Neuron (in vitro differentiated cells): ENCODE results near the gene AKAP12.

Experiments used
- H2AFZ ChIP-seq: one replicate; pipeline ENCODE4 v1.6.1; 2013; ENCODE audit warnings: low read depth, mild to moderate bottlenecking, inconsistent platforms, low read length, moderate library complexity
- H3K27me3 ChIP-seq: one replicate; pipeline ENCODE4 v1.6.1; 2013; ENCODE audit warnings: low read length; ENCODE audit not compliant: insufficient read depth
- H3K36me3 ChIP-seq: one replicate; pipeline ENCODE4 v1.6.1; 2013; ENCODE audit warnings: low read length; ENCODE audit not compliant: insufficient read depth
- H3K4me1 ChIP-seq: one replicate; pipeline ENCODE4 v1.6.1; 2013; ENCODE audit warnings: low read length; ENCODE audit not compliant: insufficient read depth
- H3K4me3 ChIP-seq: 2 replicates; pipeline ENCODE4 v1.5.1; 2013; ENCODE audit warnings: mild to moderate bottlenecking, low read length, moderate library complexity
- H3K9me3 ChIP-seq: one replicate; pipeline ENCODE4 v1.6.1; 2013; ENCODE audit warnings: low read length

The AKAP12 gene

DNA sequence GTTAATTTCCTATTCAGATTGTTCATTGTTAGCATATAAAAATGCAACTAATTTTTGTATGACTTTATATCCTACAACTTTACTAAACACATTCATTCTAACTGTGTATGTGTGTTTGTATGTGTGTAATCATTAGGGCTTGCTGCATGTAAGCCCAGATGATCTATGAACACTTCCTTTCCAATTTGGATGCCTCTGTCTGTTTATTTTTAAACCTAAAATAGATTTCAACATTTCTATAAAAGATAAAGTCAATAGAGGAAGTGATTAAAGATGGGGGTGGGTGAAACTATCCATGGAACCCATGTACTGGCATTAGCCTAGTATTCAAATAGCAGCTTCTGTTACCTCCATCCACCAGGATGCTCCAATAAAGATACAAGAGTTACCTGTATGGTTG is 15.7 kb upstream of the AKAP12 start:
- Histone ChIP-seq H3K36me3 (no peaks in the 10 kb centered on the region), H3K4me1 (peaks cover 1% of the 10 kb centered on the region), H3K9me3 (no peaks in the 10 kb centered on the region), H3K4me3 (no peak overlapping the region), H3K27me3 (no peaks in the 10 kb centered on the region), H2AFZ (no peak overlapping the region)

DNA sequence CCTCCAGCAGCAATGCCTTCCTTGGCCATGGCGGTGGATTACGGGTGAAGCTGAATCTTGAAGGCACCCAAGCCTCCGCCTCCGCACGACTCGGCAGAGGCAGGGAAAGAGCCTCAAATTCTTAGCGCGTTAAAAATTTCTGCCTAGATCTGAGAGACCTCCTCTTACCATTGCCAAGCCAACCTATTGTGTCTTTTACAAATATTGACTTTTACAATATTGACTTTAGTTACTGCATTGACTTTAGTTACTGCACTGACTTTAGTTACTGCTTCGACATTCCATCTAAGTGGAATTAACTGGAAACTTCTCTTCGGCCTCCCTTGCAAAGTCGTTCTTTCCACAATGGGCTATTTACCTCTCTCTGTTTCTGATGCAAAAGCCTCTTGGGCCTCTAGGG is 13.8 kb upstream of the AKAP12 start:
- H3K4me1 ChIP-seq = peaks cover 9% of the 10 kb centered on the region
- no peaks in the 10 kb centered on the region for H3K27me3 ChIP-seq
- H3K36me3 ChIP-seq = no peaks in the 10 kb centered on the region
- no peak overlapping the region for H3K4me3 ChIP-seq
- H3K9me3 ChIP-seq = no peaks in the 10 kb centered on the region
- no peak overlapping the region for H2AFZ ChIP-seq

DNA sequence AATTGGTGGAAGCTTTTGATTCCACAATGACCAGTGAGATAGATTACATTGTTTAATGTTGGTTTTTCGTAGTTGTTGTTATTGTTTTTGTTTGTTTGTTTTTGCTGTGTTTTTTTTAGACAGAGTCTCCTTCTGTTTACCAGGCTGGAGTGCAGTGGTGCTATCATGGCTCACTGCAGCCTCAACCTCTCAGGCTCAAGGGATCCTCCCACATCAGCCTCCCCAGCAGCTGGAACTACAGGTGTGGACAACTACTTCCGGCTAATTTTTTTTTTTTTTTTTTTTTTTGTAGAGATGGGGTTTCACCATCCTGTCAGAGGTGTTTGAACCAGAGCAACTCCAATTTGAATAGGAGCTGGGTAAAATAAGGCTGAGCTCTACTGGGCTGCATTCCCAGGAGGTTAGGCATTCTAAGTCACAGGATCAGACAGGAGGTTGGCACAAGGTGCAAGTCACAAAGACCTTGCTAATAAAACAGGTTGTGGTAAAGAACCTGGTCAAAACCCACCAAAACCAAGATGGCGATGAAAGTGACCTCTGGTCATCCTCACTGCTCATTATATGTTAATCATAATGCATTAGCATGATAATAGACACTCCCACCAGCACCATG is 10.9 kb upstream of the AKAP12 start:
- no peaks in the 10 kb centered on the region for H3K27me3 ChIP-seq
- peaks cover 9% of the 10 kb centered on the region for H3K4me1 ChIP-seq
- H2AFZ ChIP-seq = no peak overlapping the region
- H3K4me3 ChIP-seq = no peak overlapping the region
- H3K9me3 ChIP-seq = no peaks in the 10 kb centered on the region
- H3K36me3 ChIP-seq = no peaks in the 10 kb centered on the region

DNA sequence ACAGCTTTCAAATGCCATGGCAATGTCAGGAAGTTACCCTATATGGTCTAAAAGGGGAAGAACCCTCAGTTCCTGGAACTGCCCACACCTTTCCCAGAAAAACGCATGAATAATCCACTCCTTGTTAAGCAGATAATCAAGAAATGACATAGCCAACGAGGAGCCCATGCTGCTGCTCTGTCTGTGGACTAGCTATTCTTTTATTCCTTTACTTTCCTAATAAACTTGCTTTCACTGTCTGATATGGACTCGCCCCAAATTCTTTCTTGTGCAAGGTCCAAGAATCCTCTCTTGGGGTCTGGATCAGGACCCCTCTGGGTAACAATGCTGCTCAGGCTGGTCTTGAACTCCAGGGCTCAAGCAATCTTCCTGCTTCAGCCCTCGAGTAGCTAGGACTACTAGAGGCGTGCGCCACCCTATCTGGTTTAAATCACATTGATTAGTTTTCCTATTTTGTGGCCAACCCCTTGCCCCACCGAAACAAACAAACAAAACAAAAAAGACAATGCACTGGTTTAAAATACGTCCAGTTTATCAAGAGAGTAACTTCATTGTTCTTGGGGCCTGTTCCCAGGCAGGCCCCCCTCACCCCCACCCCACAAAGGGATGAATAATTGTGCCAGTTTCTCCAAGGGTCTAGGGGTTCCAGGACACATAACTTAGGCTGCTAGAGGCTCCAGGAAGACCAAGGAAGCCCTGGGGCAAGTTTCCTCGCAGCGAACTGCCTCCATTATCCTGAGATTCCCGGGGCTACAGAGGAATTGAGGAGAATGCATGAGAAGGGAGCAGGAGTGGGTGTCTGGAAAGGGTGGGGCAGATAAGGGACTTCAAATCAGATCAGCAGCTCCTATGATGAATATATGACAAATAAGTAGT is 10.1 kb upstream of the AKAP12 start:
- Histone ChIP-seq H2AFZ (no peak overlapping the region), H3K27me3 (no peaks in the 10 kb centered on the region), H3K4me1 (peaks cover 9% of the 10 kb centered on the region), H3K4me3 (no peak overlapping the region), H3K36me3 (no peaks in the 10 kb centered on the region), H3K9me3 (no peaks in the 10 kb centered on the region)

DNA sequence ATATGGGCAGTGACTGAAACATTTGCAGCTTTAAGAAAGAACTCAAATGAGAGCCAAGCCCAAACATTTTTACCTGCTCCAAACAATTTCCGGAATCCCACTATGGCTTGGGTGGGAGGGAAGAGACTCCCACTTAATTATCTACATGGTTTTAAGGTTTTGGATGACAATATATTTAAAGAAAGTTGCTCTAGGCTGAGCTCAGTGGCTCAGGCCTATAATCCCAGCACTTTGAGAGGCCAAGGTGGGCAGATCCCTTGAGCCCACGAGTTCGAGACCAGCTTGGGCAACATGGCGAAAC is 9.5 kb upstream of the AKAP12 start:
- H3K4me1 ChIP-seq = peaks cover 9% of the 10 kb centered on the region
- no peaks in the 10 kb centered on the region for H3K9me3 ChIP-seq
- H3K36me3 ChIP-seq = no peaks in the 10 kb centered on the region
- H2AFZ ChIP-seq = no peak overlapping the region
- no peaks in the 10 kb centered on the region for H3K27me3 ChIP-seq
- no peak overlapping the region for H3K4me3 ChIP-seq

DNA sequence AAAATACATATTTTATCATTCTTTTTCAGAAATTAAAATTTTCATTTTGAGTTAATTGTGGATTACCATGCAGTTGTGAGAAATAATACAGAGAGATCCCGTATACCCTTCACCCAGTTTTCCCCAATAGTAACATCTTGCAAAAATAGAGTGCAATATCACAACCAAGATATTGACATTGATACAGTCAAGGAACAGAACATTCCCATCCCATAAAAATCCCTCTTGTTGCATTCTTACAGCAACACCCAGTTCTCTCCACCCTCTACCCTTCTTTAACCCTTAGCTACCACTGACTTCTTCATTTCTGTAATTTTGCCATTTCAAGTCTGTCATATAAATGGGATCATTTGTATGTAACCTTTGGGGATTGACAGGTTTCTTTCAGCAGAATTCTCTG is 6.9 kb upstream of the AKAP12 start:
- Histone ChIP-seq H3K36me3 (no peaks in the 10 kb centered on the region), H2AFZ (no peak overlapping the region), H3K27me3 (no peaks in the 10 kb centered on the region), H3K4me3 (no peak overlapping the region), H3K4me1 (peaks cover 9% of the 10 kb centered on the region), H3K9me3 (no peaks in the 10 kb centered on the region)

DNA sequence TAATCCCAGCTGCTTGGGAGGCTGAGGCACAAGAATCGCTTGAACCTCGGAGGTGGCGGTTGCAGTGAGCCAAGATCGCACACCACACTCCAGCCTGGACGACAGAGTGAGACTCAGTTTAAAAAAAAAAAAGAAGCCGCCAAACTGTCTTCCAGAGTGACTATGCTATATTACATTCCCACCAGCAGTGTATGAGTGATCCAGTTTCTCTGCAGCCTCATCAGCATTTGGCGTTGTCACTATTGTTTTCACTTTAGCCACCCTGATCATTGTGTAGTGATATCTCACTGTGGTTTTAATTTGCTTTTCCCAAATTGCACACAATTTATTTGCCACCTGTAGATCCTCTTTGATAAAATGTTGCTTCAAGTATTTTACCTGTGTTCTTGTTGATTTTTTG is 6.0 kb upstream of the AKAP12 start:
- no peak overlapping the region for H2AFZ ChIP-seq
- peaks cover 9% of the 10 kb centered on the region for H3K4me1 ChIP-seq
- H3K36me3 ChIP-seq = no peaks in the 10 kb centered on the region
- no peaks in the 10 kb centered on the region for H3K27me3 ChIP-seq
- H3K9me3 ChIP-seq = no peaks in the 10 kb centered on the region
- no peak overlapping the region for H3K4me3 ChIP-seq

DNA sequence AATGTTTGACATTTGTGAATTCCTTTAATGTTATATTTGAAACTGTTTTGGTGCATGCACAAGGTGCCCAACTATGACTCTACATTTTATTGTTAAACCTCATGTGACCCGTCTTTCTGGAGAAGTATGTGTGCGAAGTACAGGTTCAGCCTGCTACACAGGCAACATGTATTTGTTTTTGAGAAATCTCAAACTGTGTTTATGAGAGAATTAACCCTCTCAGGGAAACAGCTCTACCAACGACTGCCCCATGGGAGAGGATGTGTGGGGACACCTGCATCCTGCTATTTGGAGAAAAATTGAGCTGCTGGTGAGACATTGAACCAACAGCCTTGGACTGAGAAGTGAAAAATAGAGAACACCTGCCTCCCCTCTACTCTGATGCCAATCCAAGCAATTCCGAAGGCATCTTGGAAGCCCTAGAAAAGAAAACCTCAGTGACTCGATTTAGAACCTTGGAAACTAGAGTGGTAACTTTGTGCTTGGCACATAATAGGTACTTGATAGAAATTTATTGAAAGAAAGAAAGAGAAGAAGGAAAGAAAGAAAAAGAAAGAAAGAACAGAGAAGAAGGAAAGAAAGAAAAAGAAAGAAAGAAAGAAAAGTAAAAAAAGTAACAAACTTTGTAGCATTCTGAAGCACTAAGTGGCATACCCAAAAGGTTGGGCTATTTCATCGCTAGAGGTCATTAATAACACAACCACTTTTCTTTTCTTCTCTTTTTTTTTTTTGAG is 2.9 kb upstream of the AKAP12 start:
- Histone ChIP-seq H3K4me3 (no peak overlapping the region), H3K27me3 (no peaks in the 10 kb centered on the region), H3K9me3 (no peaks in the 10 kb centered on the region), H3K36me3 (no peaks in the 10 kb centered on the region), H2AFZ (no peak overlapping the region), H3K4me1 (peaks cover 11% of the 10 kb centered on the region)

DNA sequence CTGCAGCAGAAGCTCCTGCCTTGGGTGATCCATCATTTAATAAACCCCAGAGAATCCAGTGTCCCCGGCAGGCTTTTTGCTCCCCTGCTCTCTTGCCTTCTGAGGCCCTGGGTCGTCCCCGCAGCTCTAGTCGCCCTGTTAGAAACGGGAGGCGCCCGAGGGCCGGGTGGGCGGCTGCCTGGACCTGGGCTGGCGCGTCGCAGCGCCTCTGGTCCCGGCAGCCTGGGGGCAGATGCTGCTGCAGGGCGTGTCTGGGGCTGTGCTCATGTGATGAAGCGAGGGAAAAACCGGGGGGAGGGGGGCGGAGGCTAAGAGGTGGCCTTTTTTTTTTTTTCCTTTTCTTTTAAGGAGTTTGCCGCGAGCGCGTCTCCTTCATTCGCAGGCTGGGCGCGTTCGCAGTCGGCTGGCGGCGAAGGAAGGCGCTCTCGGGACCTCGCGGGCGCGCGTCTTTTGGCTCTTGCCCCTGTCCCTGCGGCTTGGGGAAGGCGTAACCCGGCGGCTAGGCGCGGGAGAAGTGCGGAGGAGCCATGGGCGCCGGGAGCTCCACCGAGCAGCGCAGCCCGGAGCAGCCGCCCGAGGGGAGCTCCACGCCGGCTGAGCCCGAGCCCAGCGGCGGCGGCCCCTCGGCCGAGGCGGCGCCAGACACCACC is 394 bp downstream of the AKAP12 start:
- Histone ChIP-seq H3K4me3 (peak overlapping the region; percentile 57), H3K4me1 (peaks cover 27% of the 10 kb centered on the region), H3K36me3 (no peaks in the 10 kb centered on the region), H2AFZ (peak overlapping the region; percentile 90), H3K9me3 (no peaks in the 10 kb centered on the region), H3K27me3 (no peaks in the 10 kb centered on the region)

DNA sequence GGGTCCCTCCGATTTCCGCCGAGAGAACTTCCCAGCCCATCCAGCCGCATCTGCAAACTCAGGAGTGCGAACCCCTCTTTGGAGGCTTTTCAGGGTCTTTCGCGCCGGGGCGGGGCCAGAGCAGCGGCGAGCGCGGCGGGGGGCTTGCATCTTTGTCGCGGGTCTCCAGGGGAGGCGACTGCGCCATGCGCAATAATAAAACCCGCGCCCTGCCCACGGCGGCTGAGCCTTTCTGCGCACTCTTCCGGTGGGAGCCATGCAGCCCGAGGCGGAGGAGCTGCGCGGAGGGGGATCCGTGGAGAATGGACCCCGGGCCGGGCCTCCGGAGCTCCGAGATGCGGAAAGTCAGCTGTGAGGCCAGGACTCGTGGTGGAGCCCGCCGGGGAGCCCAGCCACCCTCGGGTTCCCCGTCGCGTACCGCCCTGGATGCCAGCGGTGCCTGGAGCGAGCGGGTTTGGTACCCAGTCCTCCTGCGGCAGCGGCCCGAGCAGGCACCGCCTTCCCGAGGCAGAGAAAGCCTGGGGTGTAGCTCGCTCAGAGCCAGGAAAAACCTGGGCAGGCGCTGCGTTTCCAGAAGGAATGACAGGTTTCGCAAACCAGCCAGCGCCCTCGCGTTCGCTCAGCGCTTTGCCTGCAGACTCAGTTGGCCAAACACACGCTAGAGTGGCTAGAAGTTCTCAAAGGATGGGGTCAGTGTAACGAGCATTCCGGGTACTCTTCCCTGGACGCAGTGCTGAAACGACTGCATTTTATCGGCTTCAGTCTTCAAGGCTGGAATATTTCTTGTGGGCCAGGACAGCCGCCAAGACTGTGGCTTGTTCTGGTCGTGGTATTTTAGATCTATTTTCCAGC is 1.2 kb downstream of the AKAP12 start:
- H3K36me3 ChIP-seq = no peaks in the 10 kb centered on the region
- no peaks in the 10 kb centered on the region for H3K9me3 ChIP-seq
- peak overlapping the region; percentile 57 for H3K4me3 ChIP-seq
- peaks cover 27% of the 10 kb centered on the region for H3K4me1 ChIP-seq
- H2AFZ ChIP-seq = peak overlapping the region; percentile 56
- H3K27me3 ChIP-seq = no peaks in the 10 kb centered on the region

DNA sequence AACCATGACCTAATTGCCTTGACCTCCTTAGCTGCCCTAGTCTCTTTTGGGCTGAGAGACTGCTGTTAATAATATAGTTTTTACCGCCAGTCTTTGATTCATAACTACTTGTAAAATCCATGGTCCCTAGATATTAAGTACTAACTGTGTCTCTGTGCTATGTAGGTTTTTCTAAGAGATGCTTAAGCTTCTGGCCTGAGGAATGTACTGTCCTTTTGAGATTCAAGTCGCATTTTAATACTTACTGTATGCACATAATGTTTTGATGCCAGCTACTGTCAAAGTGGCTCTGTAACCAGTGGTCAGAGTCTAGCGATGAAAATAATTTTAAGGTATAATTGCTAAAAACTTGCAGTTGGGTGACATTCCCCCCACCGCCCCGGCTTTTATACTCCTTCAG is 2.1 kb downstream of the AKAP12 start:
- H3K9me3 ChIP-seq = no peaks in the 10 kb centered on the region

DNA sequence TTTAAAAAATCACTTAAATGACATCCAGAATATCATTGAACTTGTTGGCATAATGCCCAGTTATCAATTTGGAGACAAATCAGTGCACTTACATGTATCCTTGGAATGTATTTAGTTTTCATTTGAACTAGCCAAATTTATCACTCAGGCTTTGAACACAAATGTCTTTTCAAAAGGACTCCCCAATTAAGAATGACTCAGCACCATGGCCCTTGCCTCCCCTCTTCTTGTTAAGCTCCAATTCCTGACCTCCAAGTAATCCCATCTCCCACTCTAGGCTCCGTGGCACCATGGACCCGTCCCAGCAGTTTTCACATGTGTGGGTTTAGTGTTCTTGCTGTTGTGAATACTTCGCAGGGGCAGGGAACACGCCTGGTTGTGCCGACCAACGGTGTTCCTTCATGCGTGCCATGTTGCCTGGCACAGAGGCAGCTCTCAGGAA is 2.7 kb downstream of the AKAP12 start:
- Histone ChIP-seq H3K36me3 (no peaks in the 10 kb centered on the region), H3K4me1 (peaks cover 27% of the 10 kb centered on the region), H3K27me3 (no peaks in the 10 kb centered on the region), H2AFZ (no peak overlapping the region), H3K9me3 (no peaks in the 10 kb centered on the region), H3K4me3 (peak overlapping the region; percentile 57)

More for the DNA sequence above, 2.1 kb downstream of the AKAP12 start:
- H3K4me1 ChIP-seq = peaks cover 27% of the 10 kb centered on the region
- peak overlapping the region; percentile 57 for H3K4me3 ChIP-seq
- no peaks in the 10 kb centered on the region for H3K36me3 ChIP-seq
- H3K27me3 ChIP-seq = no peaks in the 10 kb centered on the region
- no peak overlapping the region for H2AFZ ChIP-seq
